Measurements from ENCODE around the gene COL6A5.

GRCh38 chr3:130457671-130458070 is 112.2 kb downstream of the COL6A5 start:
- TF ChIP-seq CTCF (IDR thresholded peaks at IDR 0.05): no peak
- no peak for TF ChIP-seq POLR2AphosphoS5 (IDR thresholded peaks at IDR 0.05)
- TF ChIP-seq POLR2A (IDR thresholded peaks at IDR 0.05; ENCODE audit: low read depth): no peak

Measured in esophagus muscularis mucosa (tissue), 3 donors.